Panc1 (cell line): ENCODE data around the gene POLE. TPM values are rescaled to one million over a fixed set of nuclear protein-coding genes. Genes with fewer than 3 reads are reported as not detected.
"Not testable (repeated sequence)": the region's sequence is repeated elsewhere in the genome, so short reads cannot be mapped to it uniquely, and the experiment has no call there.

ENCODE experiments used
- ATAC-seq: fragments of 200-7000 bp; cut with Tn5 transposase; 2 replicates; pipeline ENCODE4 v1.9.1; 2020; ENCODE audit warnings: mild to moderate bottlenecking, moderate library complexity
- BruUV-seq: library from RNA; stranded (reverse); fragments of 400-500 nt; replicated peaks from 2 replicates; lab custom pipeline; 2021; lab: Mats Ljungman, UMichigan
- CTCF ChIA-PET: fragments of 300-600 bp; sonication (Branson Sonifier 250); formaldehyde crosslinking; loops from one replicate; lab custom pipeline; 2022; ENCODE audit warnings: antibody characterized with exemption; lab: Charles Lee
- POLR2A ChIA-PET: fragments of 300-600 bp; sonication (Branson Sonifier 250); formaldehyde crosslinking; loops from one replicate; lab custom pipeline; 2022; ENCODE audit warnings: antibody characterized with exemption; lab: Charles Lee
- DNase-seq: peaks from one replicate; pipeline ENCODE4 v3.0.0-alpha.2; 2010; ENCODE audit warnings: low read depth, low spot score
- H3K27ac ChIP-seq: 2 replicates; pipeline ENCODE4 v1.5.1; 2011; ENCODE audit warnings: mild to moderate bottlenecking, low read length, inconsistent platforms
- H3K27me3 ChIP-seq: fragments of 200-500 bp; sonication (Bioruptor generic); 2 replicates; pipeline ENCODE4 v1.6.0; 2014; ENCODE audit warnings: low read length, inconsistent platforms; ENCODE audit not compliant: control insufficient read depth, insufficient read depth
- H3K36me3 ChIP-seq: fragments of 200-500 bp; sonication (Bioruptor generic); 2 replicates; pipeline ENCODE4 v1.5.1; 2014; ENCODE audit warnings: inconsistent platforms, mild to moderate bottlenecking, low read length, moderate library complexity; ENCODE audit not compliant: control insufficient read depth, insufficient read depth
- H3K4me1 ChIP-seq: 2 replicates; pipeline ENCODE4 v1.5.1; 2011; ENCODE audit warnings: inconsistent platforms, mild to moderate bottlenecking, low read length, moderate library complexity; ENCODE audit not compliant: control insufficient read depth, insufficient read depth
- H3K4me3 ChIP-seq, 2 experiments: 2 replicates each; pipeline ENCODE4 v1.5.1; 2011 to 2012; ENCODE audit warnings: low read depth in 2 of 2, low read length in 2 of 2, mild to moderate bottlenecking in 2 of 2, inconsistent platforms in 1 of 2, moderate library complexity in 1 of 2
- H3K9me3 ChIP-seq: fragments of 200-500 bp; sonication (Bioruptor generic); 2 replicates; pipeline ENCODE4 v1.5.1; 2014; ENCODE audit warnings: low read depth, mild to moderate bottlenecking, inconsistent platforms, low read length, moderate library complexity; ENCODE audit not compliant: control insufficient read depth, insufficient read depth
- CTCF ChIP-seq: fragments of 450-650 bp; IDR thresholded peaks from 2 replicates; pipeline ENCODE4 v1.5.1; 2017; ENCODE audit warnings: mild to moderate bottlenecking
- POLR2AphosphoS5 ChIP-seq: IDR thresholded peaks from 2 replicates; pipeline ENCODE4 v1.6.1; 2012; ENCODE audit warnings: mild to moderate bottlenecking, low read depth, low read length, moderate library complexity
- REST ChIP-seq, 2 experiments: IDR thresholded peaks; 2 replicates each; pipeline ENCODE4 v1.6.1; 2011 to 2012; ENCODE audit warnings: low read depth in 2 of 2, control low read depth in 1 of 2, low read length in 1 of 2, mild to moderate bottlenecking in 1 of 2, moderate library complexity in 1 of 2; ENCODE audit not compliant: insufficient read depth in 1 of 2
- SIN3A ChIP-seq: IDR thresholded peaks from 2 replicates; pipeline ENCODE4 v1.6.1; 2012; ENCODE audit warnings: low read depth, mild to moderate bottlenecking, low read length, moderate library complexity, borderline replicate concordance; ENCODE audit not compliant: insufficient read depth
- TCF7L2 ChIP-seq: IDR thresholded peaks from 2 replicates; pipeline ENCODE4 v1.6.1; 2011; ENCODE audit warnings: mild to moderate bottlenecking, low read depth, low read length, inconsistent platforms
- in situ Hi-C: cut with HindIII; loops from 2 replicates; pipeline ENCODE4 v1.10.0; 2016; ENCODE audit warnings: low sequenced_read_pairs, low pct_unique_long_range_greater_than_20kb
- intact Hi-C: fragments of 100-400 bp; cut with micrococcal nuclease; formaldehyde crosslinking; loops from one replicate; pipeline ENCODE4 v1.10.0; 2022; ENCODE audit not compliant: unreplicated experiment
- total RNA-seq: library from RNA; stranded (reverse); gene quantifications from one replicate; pipeline ENCODE4 v1.2.1, GENCODE V29; 2021; ENCODE audit not compliant: unreplicated experiment

The POLE gene
- total RNA-seq, 1 experiment from 2014 or later = 112 TPM

GRCh38 chr12:132600048-132601032 lies 86.8 kb downstream of the POLE start:
- ATAC-seq (peak; percentile 79), DNase-seq (no peak)
- no peak for TF ChIP-seq SIN3A
- TF ChIP-seq CTCF = peak; percentile 87; the same call in 1 of the 2 replicates
- Histone ChIP-seq H3K27me3 (no peaks in the 10 kb centered on the region), H3K36me3 (no peaks in the 10 kb centered on the region), H3K9me3 (no peaks in the 10 kb centered on the region), H3K27ac (peak overlapping the region; percentile 59; the same call in 1 of the 2 replicates), H3K4me3 (peak overlapping the region; percentile 24 to 45), H3K4me1 (peaks cover 7% of the 10 kb centered on the region)
- intact Hi-C loops (no loop called here), in situ Hi-C loops (no loop called here)
- BruUV-seq = no TSS peak
- ChIA-PET CTCF (interaction anchor here (0.5 to 1.4 kb wide), 2 partner anchors 15 to 181 kb away, joined by 3 to 6 read pairs; no protein-coding TSS in a partner anchor), POLR2A (no interaction called here)

- POLR2A ChIA-PET = interaction anchor here (0.6 kb wide), 1 partner anchor 247 kb away, joined by 3 read pairs; no protein-coding TSS in a partner anchor
- H3K4me1 ChIP-seq, DNase-seq, ATAC-seq, intact Hi-C loops, H3K27me3 ChIP-seq, H3K4me3 ChIP-seq, H3K9me3 ChIP-seq, H3K36me3 ChIP-seq, BruUV-seq, in situ Hi-C loops: not testable (repeated sequence)
- peak overlapping the region; percentile 7; the same call in 1 of the 2 replicates for H3K27ac ChIP-seq
- CTCF ChIA-PET = interaction anchor here (0.5 to 1.4 kb wide), 3 partner anchors 15 to 180 kb away, joined by 3 to 6 read pairs (median 3); no protein-coding TSS in a partner anchor
These were observed 87.6 kb downstream of the POLE start for GRCh38 chr12:132599502-132599901.

- intact Hi-C loops = no loop called here
- no TSS peak for BruUV-seq
- DNase-seq = no peak
- Histone ChIP-seq H3K36me3 (no peaks in the 10 kb centered on the region), H3K27me3 (no peaks in the 10 kb centered on the region), H3K4me1 (peaks cover 7% of the 10 kb centered on the region), H3K9me3 (no peaks in the 10 kb centered on the region), H3K4me3 (peak overlapping the region; percentile 54 to 64), H3K27ac (peak overlapping the region; percentile 73)
- in situ Hi-C loops = no loop called here
- TF ChIP-seq REST (IDR thresholded peaks at IDR 0.05; ENCODE audit: insufficient read depth in 1 of 2, low read depth in 2 of 2, low read length in 1 of 2) = no peak
- no peak for TF ChIP-seq SIN3A
- TF ChIP-seq POLR2AphosphoS5 = no peak
- TF ChIP-seq CTCF = no peak
- no peak for TF ChIP-seq TCF7L2
- ATAC-seq = no peak
- ChIA-PET POLR2A (no interaction called here), CTCF (no interaction called here)
These were observed 89.5 kb downstream of the POLE start for GRCh38 chr12:132597333-132598316.
